Measurements from ENCODE around the gene DOK7.

Gene DOK7

GRCh38 chr4:3468804-3469203 is 5.7 kb downstream of the DOK7 start:
- Histone ChIP-seq H3K27ac (no peak overlapping the region), H3K4me3 (ENCODE audit: low read depth, low read length) (no peak overlapping the region), H3K27me3 (replicated peaks) (peaks cover 8% of the 10 kb centered on the region), H3K36me3 (replicated peaks) (no peaks in the 10 kb centered on the region)
- in situ Hi-C loops (cut with HindIII; ENCODE audit: low pct_ligation_motif_present, low sequenced_read_pairs), result no loop called here
- DNase-seq, result no peak
- no peak for TF ChIP-seq CTCF (IDR thresholded peaks at IDR 0.05; ENCODE audit: low read depth, low read length, missing control alignments)

GRCh38 chr4:3469386-3470243 is 6.5 kb downstream of the DOK7 start:
- no peak for DNase-seq
- in situ Hi-C loops (cut with HindIII; ENCODE audit: low pct_ligation_motif_present, low sequenced_read_pairs), result no loop called here
- no peak overlapping the region for H3K27ac ChIP-seq
- no peak for TF ChIP-seq CTCF (IDR thresholded peaks at IDR 0.05; ENCODE audit: low read depth, low read length, missing control alignments)
- H3K27me3 ChIP-seq (replicated peaks), result peaks cover 1% of the 10 kb centered on the region
- H3K4me3 ChIP-seq (ENCODE audit: low read depth, low read length), result no peak overlapping the region
- no peaks in the 10 kb centered on the region for H3K36me3 ChIP-seq (replicated peaks)

GRCh38 chr4:3470244-3471097 is 7.4 kb downstream of the DOK7 start:
- in situ Hi-C loops (cut with HindIII; ENCODE audit: low pct_ligation_motif_present, low sequenced_read_pairs), result no loop called here
- Histone ChIP-seq H3K27ac (no peak overlapping the region), H3K27me3 (replicated peaks) (no peaks in the 10 kb centered on the region), H3K4me3 (ENCODE audit: low read depth, low read length) (no peak overlapping the region), H3K36me3 (replicated peaks) (no peaks in the 10 kb centered on the region)
- TF ChIP-seq CTCF (IDR thresholded peaks at IDR 0.05; ENCODE audit: low read depth, low read length, missing control alignments), result no peak
- no peak for DNase-seq

GRCh38 chr4:3471098-3471760 is 8.1 kb downstream of the DOK7 start:
- H3K27ac ChIP-seq, result no peak overlapping the region
- H3K36me3 ChIP-seq (replicated peaks), result no peaks in the 10 kb centered on the region
- no peak for TF ChIP-seq CTCF (IDR thresholded peaks at IDR 0.05; ENCODE audit: low read depth, low read length, missing control alignments)
- H3K4me3 ChIP-seq (ENCODE audit: low read depth, low read length), result no peak overlapping the region
- in situ Hi-C loops (cut with HindIII; ENCODE audit: low pct_ligation_motif_present, low sequenced_read_pairs), result no loop called here
- no peak for DNase-seq
- no peaks in the 10 kb centered on the region for H3K27me3 ChIP-seq (replicated peaks)

- no peak for TF ChIP-seq CTCF (IDR thresholded peaks at IDR 0.05; ENCODE audit: low read depth, low read length, missing control alignments)
- in situ Hi-C loops (cut with HindIII; ENCODE audit: low pct_ligation_motif_present, low sequenced_read_pairs), result no loop called here
- H3K27me3 ChIP-seq (replicated peaks), result peaks cover 2% of the 10 kb centered on the region
Observed at GRCh38 chr4:3471886-3472285, 8.8 kb downstream of the DOK7 start.

More at GRCh38 chr4:3471886-3472285, 8.8 kb downstream of the DOK7 start:
- no peak for DNase-seq
- no peaks in the 10 kb centered on the region for H3K36me3 ChIP-seq (replicated peaks)
- no peak overlapping the region for H3K4me3 ChIP-seq (ENCODE audit: low read depth, low read length)
- H3K27ac ChIP-seq, result no peak overlapping the region

All from brain microvascular endothelial cell (primary cell).